Calu3 (cell line): ENCODE results near the gene KCNT1. TPM values are rescaled to one million over a fixed set of nuclear protein-coding genes. Genes with fewer than 3 reads are reported as not detected.

Experiments
- BruUV-seq: library from RNA; stranded (reverse); fragments of 400-500 nt; replicated peaks from 2 replicates; lab custom pipeline; 2021; lab: Mats Ljungman, UMichigan
- CTCF ChIA-PET: fragments of 300-600 bp; sonication (Branson Sonifier 250); formaldehyde crosslinking; loops from one replicate; lab custom pipeline; 2022; ENCODE audit warnings: antibody characterized with exemption; lab: Charles Lee
- DNase-seq: peaks from one replicate; pipeline ENCODE4 v3.0.0; 2022
- H3K27ac Mint-ChIP-seq: one replicate; pipeline ENCODE4 v1.8.0; 2022; ENCODE audit warnings: mixed read lengths; ENCODE audit not compliant: unreplicated experiment
- H3K27me3 Mint-ChIP-seq: one replicate; pipeline ENCODE4 v1.8.0; 2022; ENCODE audit warnings: mixed read lengths; ENCODE audit not compliant: unreplicated experiment
- H3K36me3 Mint-ChIP-seq: one replicate; pipeline ENCODE4 v1.8.0; 2022; ENCODE audit warnings: mild to moderate bottlenecking, moderate library complexity, mixed read lengths; ENCODE audit not compliant: insufficient read depth, unreplicated experiment
- H3K4me1 Mint-ChIP-seq: one replicate; pipeline ENCODE4 v1.8.0; 2022; ENCODE audit warnings: mild to moderate bottlenecking, low read depth, mixed read lengths; ENCODE audit not compliant: unreplicated experiment
- H3K4me3 Mint-ChIP-seq: one replicate; pipeline ENCODE4 v1.8.0; 2022; ENCODE audit warnings: mild to moderate bottlenecking, low read depth, moderate library complexity, mixed read lengths; ENCODE audit not compliant: unreplicated experiment
- H3K9me3 Mint-ChIP-seq: one replicate; pipeline ENCODE4 v1.8.0; 2022; ENCODE audit warnings: low read depth, mixed read lengths; ENCODE audit not compliant: unreplicated experiment
- CTCF ChIP-seq: fragments of 200-600 bp; IDR thresholded peaks from one replicate; pipeline ENCODE4 v1.8.0; 2022; ENCODE audit warnings: antibody characterized with exemption; ENCODE audit not compliant: unreplicated experiment
- intact Hi-C: fragments of 100-400 bp; cut with micrococcal nuclease; formaldehyde crosslinking; loops from one replicate; pipeline ENCODE4 v1.10.0; 2022; ENCODE audit not compliant: unreplicated experiment
- total RNA-seq: library from RNA; stranded (reverse); gene quantifications from 2 replicates; pipeline ENCODE4 v1.2.3, GENCODE V29; 2022

KCNT1 gene
- total RNA-seq, 1 experiment from 2014 or later, result not detected

DNA sequence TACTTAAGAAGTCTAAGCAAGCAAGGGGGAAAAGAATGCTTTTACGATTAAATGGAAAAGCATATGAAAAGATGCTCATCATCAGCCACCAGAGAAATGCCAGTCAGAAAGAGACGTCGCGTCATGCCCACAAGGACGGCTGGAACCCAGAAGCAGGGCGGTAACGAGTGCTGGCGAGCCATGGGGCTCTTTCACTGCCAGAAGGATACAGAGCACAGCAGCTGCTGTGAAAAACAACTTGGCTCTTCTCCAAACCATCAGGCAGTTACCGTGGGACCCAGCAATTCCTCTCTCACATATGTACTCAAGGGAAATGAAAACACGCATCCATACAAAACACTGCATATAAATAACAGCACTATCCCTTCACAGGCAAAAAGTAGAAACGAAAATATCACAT is 109.8 kb downstream of the KCNT1 start:
- H3K27ac Mint-ChIP-seq, result no peak overlapping the region
- H3K4me1 Mint-ChIP-seq, result no peaks in the 10 kb centered on the region
- H3K36me3 Mint-ChIP-seq, result peaks cover 25% of the 10 kb centered on the region
- H3K9me3 Mint-ChIP-seq, result no peaks in the 10 kb centered on the region
- no peak for DNase-seq
- no peaks in the 10 kb centered on the region for H3K27me3 Mint-ChIP-seq
- no peak for TF ChIP-seq CTCF
- CTCF ChIA-PET, result no interaction called here
- BruUV-seq, result no TSS peak
- intact Hi-C loops, result no loop called here
- no peak overlapping the region for H3K4me3 Mint-ChIP-seq

DNA sequence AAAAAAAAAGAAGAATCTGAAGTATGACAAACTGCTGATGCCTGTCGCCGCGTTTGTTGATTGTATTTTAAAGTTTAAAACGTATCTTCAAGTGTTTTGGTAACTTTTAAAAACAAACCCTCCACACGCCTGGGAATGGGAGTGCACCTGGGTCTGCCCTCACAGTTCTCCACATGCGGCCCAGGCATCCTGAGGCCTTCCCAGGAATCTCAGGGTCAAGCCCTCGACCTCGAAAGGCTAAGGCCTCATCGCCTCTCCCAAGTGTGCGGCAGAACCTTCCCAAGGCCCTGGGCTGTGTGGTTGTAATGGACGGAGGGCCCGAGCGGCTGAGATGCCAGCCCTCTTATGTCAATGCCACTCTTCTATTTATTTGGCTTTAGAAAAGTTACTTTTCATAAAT is 111.0 kb downstream of the KCNT1 start:
- BruUV-seq, result no TSS peak
- TF ChIP-seq CTCF, result no peak
- CTCF ChIA-PET, result no interaction called here
- H3K4me3 Mint-ChIP-seq, result no peak overlapping the region
- no peaks in the 10 kb centered on the region for H3K9me3 Mint-ChIP-seq
- intact Hi-C loops, result no loop called here
- no peaks in the 10 kb centered on the region for H3K27me3 Mint-ChIP-seq
- peaks cover 25% of the 10 kb centered on the region for H3K36me3 Mint-ChIP-seq
- no peaks in the 10 kb centered on the region for H3K4me1 Mint-ChIP-seq
- DNase-seq, result no peak
- H3K27ac Mint-ChIP-seq, result no peak overlapping the region

DNA sequence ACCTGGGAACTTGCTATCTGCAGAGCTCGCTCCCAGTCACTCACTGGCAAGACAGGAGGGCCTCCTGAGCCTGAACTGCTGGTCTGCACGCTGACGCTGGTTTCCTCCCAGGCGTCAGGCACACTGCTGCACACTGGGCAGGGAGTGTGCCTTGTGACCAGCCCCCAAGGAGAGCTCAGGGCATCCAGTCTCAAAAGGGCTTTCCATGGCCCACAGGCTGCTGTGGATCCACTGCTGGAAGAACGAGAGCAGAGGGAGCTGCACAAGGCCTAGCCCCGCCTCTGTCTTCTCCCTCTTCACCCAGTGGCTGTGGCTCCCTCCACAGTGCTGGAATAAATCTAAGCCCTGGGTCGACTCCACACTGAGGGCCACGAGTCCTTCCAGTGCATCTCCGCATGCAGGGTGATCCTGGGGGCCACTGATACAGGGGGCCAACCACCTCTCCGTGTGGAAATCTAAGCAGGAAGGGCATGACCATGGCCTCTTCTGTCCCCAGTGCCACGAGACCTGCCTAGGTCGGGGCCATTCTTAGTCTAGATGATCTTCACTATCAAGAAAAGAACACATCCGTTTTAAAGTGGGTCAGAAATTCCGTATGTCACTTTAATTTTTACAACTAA is 111.8 kb downstream of the KCNT1 start:
- H3K4me3 Mint-ChIP-seq, result no peak overlapping the region

DNA sequence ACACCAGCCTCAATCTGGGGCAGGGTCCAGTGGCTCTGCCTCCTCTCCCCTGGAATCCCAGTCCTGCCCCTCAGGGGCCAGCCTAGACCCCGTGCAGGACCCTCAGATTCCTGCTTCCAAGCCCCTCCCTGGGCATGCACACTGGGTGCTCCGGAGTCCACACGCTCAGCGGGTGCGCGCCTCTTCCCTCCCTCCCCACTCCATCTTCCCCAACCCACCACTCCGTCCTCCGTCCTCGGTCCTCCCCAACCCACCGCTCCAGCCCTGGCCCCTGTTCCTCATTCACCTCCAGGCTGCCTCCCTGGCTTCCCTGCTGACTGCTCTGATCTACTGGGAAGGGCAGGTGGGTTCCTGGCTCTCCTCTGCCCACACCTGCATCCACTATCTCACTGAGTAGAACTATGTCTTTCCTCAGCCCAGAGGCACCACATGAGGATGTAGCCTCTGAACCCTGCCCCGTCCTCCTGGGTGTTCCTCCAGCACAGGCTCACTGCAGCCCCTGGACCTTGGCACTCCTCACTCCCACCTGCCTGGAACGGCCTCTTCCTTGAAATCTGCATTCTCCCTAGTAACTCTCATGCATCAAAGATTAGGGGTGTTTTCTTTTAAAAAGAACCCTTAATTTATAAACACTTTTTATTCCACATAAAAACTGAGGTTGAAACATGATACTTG is 112.6 kb downstream of the KCNT1 start:
- Mint-ChIP-seq H3K36me3 (peaks cover 25% of the 10 kb centered on the region), H3K9me3 (no peaks in the 10 kb centered on the region), H3K27ac (no peak overlapping the region), H3K4me1 (no peaks in the 10 kb centered on the region), H3K27me3 (no peaks in the 10 kb centered on the region), H3K4me3 (no peak overlapping the region)
- CTCF ChIA-PET, result no interaction called here
- BruUV-seq, result no TSS peak
- TF ChIP-seq CTCF, result no peak
- no peak for DNase-seq
- intact Hi-C loops, result no loop called here

More for the DNA sequence above, 111.8 kb downstream of the KCNT1 start:
- Mint-ChIP-seq H3K4me1 (no peaks in the 10 kb centered on the region), H3K9me3 (no peaks in the 10 kb centered on the region), H3K27me3 (no peaks in the 10 kb centered on the region), H3K36me3 (peaks cover 25% of the 10 kb centered on the region), H3K27ac (no peak overlapping the region)
- CTCF ChIA-PET, result no interaction called here
- no TSS peak for BruUV-seq
- DNase-seq, result no peak
- TF ChIP-seq CTCF, result no peak
- intact Hi-C loops, result no loop called here
